G401.6 (cell line): ENCODE data around the gene SMCO1.
"Not testable (repeated sequence)": the region's sequence is repeated elsewhere in the genome, so short reads cannot be mapped to it uniquely, and the experiment has no call there.

Experiments used
- FAIRE-seq: peaks from 2 replicates; lab custom pipeline; 2012; peaks lifted over from hg19 to GRCh38; lab: Jason Lieb, UNC

Gene SMCO1, protein sequence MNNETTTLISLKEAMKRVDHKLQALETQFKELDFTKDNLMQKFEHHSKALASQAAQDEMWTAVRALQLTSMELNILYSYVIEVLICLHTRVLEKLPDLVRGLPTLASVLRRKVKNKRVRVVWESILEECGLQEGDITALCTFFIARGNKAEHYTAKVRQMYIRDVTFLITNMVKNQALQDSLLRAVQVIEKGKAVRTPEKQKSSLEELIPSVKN

GRCh38 chr3:196514913-196515621 is at the start of gene SMCO1:
Gene SMCO1 (minus strand): TSS chr3:196515346. CDS start chr3:196515209, 137 bp downstream.
- no peak for FAIRE-seq

DNA sequence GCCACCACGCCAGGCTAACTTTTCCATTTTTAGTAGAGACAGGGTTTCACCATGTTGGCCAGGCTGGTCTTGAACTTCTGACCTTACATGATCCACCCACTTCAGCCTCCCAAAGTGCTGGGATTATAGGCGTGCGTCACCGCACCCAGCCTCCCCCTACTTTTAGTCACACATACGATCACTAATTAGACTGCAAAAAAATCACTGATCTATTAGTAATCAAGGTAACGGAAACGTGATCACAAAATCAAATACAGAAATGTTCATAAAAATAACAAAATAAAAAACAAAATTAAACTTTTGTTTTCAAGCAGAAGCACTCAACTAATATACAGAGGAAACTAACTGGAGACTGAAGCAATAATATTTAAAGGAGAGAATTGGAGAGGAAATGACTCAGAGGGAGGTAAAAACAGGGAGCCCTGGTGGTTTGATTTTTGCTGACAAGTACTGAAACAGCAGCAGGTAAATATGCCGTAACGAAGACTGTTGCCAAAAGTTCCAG is 48.6 kb upstream of the SMCO1 start:
- no peak for FAIRE-seq

GRCh38 chr3:196559826-196560225 is 44.7 kb upstream of the SMCO1 start:
- FAIRE-seq, result no peak

- no peak for FAIRE-seq
Observed at GRCh38 chr3:196558476-196558875, 43.3 kb upstream of the SMCO1 start.

GRCh38 chr3:196557236-196557635 is 42.1 kb upstream of the SMCO1 start:
- FAIRE-seq, result no peak

DNA sequence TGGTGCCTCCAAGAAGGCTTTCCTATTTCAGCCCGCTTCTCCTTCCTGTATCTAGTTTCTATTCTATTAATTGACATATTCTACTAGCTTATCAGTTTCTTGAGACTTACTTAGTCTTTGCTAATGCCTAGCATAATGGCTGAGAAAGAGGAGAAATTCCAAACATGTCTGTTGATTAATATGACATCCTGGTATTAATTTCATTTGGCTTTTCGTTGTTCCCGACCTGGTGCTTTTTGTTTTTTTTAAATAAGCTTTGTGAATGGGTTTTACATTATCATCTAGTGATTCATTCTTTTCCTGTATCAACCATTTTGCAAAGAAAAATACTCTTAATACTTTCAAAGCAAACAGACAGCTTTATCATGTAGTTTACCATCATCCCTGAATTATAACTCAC is 40.1 kb upstream of the SMCO1 start:
- FAIRE-seq, result no peak

DNA sequence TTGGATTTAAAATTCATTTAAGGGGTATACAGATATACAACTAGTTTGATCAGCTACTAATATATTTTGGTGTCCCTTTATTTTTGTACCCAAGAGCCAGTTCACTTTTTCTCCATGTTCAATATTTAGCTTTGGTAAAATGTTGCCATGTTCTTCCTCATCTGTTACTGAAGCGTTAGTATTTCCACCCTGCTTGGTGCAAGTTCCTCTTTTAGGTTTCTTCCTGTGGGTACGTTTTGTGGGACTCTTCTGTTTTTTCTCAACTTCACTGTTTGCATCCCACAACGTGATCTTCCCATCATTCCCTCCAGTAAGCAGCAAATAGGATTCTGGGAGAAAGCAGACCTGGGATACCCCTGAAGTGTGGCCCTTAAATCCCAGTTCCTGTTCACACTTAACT is 39.1 kb upstream of the SMCO1 start:
- FAIRE-seq, result no peak

DNA sequence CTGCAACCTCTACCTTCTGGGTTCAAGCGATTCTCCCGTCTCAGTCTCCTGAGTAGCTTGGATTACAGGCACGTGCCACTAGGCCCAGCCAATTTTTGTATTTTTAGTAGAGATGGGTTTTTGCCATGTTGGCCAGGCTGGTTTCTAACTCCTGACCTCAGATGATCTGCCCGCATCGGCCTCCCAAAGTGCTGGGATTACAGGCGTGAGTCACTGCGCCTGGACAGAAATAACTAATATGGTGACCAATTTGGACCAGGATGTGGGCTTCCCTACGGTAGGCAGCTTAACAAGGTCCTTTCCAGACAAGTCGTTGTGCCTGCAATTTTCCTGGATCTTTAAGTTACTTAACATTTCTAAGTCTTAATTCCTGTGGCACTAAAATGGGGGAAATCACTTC is 38.4 kb upstream of the SMCO1 start:
- FAIRE-seq, result no peak

GRCh38 chr3:196552253-196552652 is 37.1 kb upstream of the SMCO1 start:
- peak; percentile 90 for FAIRE-seq

DNA sequence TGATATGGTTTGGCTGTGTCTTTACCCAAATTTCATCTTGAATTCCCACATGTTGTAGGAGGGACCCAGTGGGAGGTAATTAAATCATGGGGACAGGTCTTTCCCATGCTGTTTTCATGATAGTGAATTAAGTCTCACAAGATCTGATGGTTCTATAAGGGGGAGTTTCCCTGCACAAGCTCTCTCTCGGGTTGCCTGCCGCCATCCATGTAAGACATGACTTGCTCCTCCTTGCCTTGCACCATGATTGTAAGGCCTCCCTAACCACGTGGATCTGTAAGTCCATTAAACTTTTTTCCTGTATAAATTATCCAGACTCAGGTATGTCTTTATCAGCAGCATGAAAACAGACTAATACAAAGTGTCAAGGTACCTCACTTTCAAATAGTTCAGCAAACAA is 35.0 kb upstream of the SMCO1 start:
- not testable (repeated sequence) for FAIRE-seq

DNA sequence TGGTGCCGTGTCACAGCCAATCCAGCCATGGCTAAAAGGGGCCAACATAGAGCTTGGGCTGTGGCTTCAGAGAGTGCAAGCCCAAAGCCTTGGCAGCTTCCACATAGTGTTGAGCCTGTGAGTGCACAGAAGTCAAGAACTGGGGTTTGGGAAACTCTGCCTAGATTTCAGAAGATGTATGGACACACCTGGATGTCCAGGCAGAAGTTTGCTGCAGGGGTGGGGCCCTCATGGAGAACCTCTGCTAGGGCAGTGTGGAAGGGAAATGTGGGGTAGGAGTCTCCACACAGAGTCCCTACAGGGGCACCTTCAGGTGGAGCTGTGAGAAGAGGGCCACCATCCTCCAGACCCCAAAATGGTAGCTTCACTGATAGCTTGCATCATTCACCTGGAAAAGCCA is 34.2 kb upstream of the SMCO1 start:
- not testable (repeated sequence) for FAIRE-seq

GRCh38 chr3:196547067-196547466 is 31.9 kb upstream of the SMCO1 start:
- FAIRE-seq, result no peak

- no peak for FAIRE-seq
Observed at GRCh38 chr3:196546537-196546936, 31.4 kb upstream of the SMCO1 start.

GRCh38 chr3:196544491-196544992 is 29.4 kb upstream of the SMCO1 start:
- no peak for FAIRE-seq

DNA sequence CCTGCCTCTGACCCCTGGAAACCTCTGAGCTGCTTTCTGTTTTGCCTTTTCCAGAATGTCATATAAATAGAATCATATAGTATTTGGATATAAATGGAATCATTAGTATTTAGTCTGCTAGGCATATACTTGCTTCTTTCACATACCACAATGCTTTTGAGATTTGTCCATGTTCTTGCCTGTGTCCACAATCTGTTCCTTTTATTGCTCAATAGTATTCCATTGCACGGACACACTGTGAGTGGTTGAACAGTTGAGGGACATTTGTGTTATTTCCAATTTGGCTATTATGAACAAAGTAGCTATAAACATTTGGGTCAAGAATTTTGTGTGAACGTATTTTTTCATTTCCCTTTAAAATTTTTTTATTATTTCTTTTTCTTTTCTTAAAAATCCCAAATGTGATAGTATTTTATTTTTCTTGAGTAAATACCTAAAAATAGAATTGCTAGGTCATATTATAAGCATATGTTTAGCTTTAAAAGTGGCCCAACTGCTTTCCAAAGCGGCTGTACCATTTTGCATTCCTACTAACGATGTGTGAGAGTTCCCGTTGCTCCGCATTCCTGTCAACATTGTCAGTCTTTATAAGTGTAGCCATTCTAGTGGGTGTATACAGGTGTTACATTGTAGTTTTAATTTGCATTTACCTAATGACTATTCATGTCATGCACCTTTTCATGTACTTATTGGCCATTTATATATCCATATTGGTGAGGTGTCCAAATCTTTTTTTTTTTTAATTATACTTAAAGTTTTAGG is 26.7 kb upstream of the SMCO1 start:
- no peak for FAIRE-seq

DNA sequence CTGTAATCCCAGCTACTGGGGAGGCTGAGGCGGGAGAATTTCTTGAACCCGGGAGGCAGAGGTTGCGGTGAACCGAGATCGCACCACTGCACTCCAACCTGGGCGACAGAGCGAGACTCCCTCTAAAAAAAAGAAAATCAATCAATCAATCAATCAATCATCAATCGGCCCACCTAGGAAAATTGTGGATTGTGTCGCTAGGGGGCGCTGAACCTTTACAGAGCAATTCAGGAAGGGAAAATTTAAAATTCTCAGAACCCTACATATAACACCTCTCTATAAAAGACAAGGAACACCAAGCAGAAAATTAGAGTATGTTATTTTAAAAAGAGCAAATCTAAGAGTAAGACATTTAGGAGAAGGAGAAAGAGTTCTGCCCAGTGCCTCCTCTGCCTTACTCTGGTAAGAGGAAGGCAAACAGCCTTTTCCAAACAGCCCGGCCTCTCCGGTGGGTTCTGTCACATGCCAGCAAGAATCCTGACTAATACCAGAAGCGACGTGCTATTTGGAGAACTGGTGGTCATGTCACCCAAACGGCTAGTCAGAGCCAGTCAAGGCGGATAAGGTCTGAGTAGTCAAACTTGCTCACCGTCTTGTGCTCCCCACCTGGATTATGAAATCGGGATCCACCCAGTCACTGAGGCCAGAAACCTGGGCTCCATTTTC is 22.3 kb upstream of the SMCO1 start:
- no peak for FAIRE-seq

GRCh38 chr3:196533260-196533681 is 18.1 kb upstream of the SMCO1 start:
- FAIRE-seq, result no peak

DNA sequence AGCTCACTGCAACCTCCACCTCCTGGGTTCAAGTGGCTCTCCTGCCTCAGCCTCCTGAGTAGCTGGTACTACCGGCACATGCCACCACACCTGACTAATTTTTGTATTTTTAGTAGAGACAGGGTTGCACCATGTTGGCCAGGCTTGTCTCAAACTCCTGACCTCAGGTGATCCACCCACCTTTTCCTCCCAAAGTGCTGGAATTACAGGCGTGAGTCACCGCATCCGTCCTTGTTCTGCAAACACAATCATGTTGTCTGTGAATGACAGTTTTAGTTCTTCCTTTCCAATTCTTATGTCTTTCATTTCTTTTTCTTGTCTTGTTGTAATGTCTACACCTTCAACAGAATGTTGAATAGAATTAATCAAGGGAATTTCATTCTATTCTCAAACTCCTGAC is 16.3 kb upstream of the SMCO1 start:
- no peak for FAIRE-seq

- no peak for FAIRE-seq
Observed at GRCh38 chr3:196528639-196529233, 13.6 kb upstream of the SMCO1 start.

DNA sequence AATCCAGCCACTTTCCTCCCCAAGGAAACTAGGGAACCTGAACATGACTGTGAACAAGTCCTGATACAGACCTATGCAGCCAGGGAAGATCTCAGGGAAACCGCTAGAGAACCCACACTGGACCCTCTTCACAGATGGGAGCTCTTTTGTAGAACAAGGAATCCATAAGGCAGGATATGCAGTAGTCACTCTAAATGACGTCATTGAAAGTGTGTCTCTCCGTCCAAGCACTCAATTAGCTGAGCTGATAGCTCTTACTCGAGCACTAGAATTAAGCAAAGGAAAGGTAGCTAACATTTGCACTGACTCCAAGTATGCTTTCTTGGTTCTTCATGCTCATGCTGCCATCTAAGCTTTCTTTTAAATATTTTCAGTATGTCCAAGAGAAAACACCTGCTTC is 10.0 kb upstream of the SMCO1 start:
- FAIRE-seq, result no peak

- FAIRE-seq, result no peak
Observed at GRCh38 chr3:196524527-196524926, 9.4 kb upstream of the SMCO1 start.

DNA sequence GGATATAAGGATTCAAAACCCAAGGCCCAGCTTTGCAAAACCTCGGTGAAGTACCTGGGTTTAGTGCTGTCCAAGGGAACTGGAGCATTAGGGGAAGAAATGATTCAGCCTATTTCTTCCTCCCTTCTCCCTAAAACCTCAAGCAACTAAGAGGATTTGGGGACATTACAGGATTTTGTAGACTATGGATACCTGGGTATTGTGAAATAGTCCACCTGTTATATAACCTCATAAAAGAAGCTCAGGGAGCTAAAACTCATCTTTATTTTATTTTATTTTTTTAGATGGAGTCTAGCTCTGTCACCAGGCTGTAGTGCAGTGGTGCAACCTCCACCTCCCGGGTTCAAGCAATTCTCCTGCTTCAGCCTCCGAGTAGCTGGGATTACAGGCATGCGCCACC is 8.7 kb upstream of the SMCO1 start:
- FAIRE-seq, result no peak
